22Rv1 (cell line): ENCODE measurements around the gene HOXB1.

ENCODE experiments used
- ZFX ChIP-seq: fragments of 450-650 bp; IDR thresholded peaks from 2 replicates; pipeline ENCODE4 v1.6.1; 2017; ENCODE audit warnings: antibody characterized with exemption, borderline replicate concordance
- TF ChIP-seq, protein P1 (sequence below): fragments of 450-650 bp; IDR thresholded peaks from 2 replicates; pipeline ENCODE4 v1.5.1; 2017; ENCODE audit warnings: mild to moderate bottlenecking

DNA sequence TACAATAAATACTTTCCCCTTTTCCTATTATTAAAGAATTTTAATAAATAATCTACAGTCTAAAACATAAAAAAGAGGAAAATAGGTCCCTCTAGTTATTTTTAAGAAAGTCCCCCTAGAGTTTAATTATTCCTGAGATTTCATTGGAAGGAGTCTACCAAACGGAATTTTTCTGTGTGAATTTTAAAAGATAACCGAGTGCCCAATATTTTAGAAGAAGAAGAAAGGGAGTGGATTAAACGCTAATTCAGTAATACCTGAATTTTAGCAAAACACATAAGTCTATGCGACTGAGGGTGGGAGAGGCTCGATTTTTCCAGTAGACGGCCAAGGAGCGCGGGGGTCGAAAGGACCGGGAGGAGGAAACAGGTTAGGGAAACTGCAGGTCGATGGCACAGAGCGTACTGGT lies 11.9 kb upstream of the HOXB1 start:
- TF ChIP-seq, protein P1, sequence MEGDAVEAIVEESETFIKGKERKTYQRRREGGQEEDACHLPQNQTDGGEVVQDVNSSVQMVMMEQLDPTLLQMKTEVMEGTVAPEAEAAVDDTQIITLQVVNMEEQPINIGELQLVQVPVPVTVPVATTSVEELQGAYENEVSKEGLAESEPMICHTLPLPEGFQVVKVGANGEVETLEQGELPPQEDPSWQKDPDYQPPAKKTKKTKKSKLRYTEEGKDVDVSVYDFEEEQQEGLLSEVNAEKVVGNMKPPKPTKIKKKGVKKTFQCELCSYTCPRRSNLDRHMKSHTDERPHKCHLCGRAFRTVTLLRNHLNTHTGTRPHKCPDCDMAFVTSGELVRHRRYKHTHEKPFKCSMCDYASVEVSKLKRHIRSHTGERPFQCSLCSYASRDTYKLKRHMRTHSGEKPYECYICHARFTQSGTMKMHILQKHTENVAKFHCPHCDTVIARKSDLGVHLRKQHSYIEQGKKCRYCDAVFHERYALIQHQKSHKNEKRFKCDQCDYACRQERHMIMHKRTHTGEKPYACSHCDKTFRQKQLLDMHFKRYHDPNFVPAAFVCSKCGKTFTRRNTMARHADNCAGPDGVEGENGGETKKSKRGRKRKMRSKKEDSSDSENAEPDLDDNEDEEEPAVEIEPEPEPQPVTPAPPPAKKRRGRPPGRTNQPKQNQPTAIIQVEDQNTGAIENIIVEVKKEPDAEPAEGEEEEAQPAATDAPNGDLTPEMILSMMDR, result no peak
- TF ChIP-seq ZFX, result no peak
